Mesenteric fat pad (tissue), 1 donor: Measurements from ENCODE around the gene TNNI2. TPM values are rescaled to one million over a fixed set of nuclear protein-coding genes. Genes with fewer than 3 reads are reported as not detected.

Experiments used
- DNase-seq: peaks from one replicate; pipeline ENCODE4 v3.0.0-alpha.2; 2020; ENCODE audit warnings: low spot score
- total RNA-seq: library from RNA; stranded (reverse); fragmentation: NEBNext Ultra II Directional; extraction: Animal tissue kit (Norgen Biotek cat#: 25700); gene quantifications from one replicate; pipeline ENCODE4 v1.2.1, GENCODE V29; 2021
- donor health status: DM: yes; HTN: yes; CAD: no.

The TNNI2 gene
- total RNA-seq, 1 donor from 2014 or later = 0.64 TPM

DNA sequence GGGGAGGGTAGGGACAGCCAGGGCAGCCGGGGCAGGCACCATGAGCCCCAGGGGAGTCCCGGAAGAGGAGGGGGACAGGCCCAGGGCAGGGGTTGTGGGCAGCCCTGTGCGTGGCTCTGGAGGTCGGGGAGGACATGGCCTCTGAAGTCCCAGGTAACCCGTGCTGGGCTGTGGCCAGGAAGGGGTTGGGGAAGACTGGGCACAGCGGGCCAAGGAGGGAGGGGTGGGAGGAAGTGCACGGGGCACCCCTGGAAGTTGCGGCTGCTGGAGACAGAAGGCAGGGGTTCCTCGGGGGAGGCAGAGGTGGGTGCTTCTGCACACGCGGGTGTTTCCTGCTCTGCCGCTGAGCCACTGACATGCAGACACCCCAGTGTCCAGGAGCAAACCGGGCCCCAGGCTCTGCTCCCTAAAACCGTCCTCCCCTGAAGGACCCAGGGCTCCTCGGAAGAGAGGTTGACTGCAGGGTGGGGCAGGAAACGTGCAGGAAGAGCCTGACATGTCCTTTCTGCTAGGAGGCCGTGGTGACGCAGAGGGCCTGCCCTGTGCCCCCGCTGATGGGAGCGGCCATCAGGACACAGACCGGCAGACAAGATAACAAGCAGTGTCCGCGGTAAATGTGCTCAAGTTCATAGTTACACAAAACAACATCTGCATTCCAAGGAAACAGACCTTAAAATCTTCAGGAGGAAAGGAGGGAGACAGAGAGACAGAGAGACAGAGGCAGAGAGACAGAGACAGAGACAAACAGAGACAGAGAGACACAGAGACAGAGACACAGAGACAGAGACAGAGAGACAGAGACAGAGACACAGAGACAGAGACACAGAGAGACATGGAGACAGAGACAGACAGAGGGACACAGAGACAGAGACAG is 5.7 kb downstream of the TNNI2 start:
- no peak for DNase-seq

DNA sequence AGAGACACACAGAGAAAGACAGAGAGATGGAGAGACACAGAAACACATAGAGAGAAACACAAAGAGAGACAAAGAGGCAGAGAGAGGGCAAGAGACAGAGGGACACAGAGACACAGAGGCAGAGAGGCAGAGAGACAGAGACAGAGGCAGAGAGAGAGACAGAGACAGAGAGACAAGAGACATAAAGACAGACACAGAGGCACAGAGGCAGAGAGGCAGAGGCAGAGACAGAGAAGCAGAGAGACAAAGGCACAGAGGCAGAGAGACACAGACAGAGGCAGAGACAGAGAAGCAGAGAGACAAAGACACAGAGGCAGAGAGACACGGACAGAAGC is 6.3 kb downstream of the TNNI2 start:
- no peak for DNase-seq

DNA sequence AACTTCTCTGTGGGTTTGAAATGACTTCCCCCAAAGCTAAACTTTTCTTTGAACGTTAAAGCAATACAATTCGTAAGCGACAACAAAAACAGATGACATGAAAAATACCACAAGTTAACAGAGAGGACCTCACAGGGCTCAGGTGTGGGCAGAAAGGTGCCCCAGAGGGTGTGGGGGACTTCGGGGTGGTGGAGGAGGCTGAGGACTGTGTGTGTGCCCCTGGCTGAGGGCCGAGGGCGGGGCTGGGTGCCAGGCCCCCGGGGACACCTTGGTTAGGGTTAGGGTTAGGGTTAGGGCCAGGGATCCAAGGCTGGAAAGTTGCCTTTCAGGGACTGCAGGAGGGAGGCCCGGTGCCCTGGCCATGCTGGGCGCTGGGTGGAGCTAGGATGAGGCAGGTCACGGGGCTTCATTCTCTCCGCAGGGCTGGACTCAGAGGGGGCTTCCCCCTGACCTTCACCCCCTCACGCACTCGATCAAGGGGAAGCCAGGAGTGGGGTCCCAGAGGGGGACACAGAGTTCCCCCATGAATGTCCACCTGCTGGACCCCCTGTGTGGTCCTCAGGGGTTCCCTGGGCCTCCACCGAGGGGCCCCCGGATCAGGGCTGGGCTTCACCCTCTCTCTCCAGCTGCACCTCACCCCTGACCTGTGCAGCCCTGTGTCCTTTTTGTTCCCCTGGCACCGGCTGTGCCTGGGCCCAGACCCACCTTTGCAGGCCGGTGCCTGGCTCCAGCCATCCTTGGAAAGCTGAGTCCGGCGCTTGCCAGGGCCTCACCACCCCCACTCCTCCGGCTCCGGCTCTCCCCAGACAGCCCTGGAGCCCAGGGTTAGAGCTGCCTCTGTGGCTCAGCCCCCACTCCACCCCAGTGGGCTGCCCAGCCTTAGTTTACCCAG is 7.0 kb downstream of the TNNI2 start:
- no peak for DNase-seq

DNA sequence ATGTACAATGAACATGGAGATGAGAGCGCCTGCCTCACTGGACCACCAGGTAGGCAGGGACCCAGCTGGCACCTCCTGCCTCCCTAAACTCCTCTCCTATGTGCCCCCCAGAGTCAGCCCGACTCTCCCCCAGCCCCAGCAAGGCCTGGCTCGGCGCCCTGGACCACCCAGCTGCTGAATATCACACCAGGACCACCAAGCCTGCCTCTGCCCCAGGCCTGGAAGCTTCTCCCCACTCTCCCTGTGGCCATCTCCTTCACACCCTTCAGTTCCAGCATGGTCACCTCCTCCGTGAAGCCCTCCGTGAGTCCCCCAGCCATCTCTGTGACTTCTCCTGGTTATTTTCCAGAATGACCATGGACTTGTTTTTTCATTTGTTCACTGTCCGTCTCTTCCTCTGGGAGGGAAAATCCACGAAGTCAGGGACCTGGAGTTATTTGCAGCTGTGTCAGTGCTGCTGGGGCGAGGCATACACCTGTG is 7.7 kb downstream of the TNNI2 start:
- DNase-seq = no peak

DNA sequence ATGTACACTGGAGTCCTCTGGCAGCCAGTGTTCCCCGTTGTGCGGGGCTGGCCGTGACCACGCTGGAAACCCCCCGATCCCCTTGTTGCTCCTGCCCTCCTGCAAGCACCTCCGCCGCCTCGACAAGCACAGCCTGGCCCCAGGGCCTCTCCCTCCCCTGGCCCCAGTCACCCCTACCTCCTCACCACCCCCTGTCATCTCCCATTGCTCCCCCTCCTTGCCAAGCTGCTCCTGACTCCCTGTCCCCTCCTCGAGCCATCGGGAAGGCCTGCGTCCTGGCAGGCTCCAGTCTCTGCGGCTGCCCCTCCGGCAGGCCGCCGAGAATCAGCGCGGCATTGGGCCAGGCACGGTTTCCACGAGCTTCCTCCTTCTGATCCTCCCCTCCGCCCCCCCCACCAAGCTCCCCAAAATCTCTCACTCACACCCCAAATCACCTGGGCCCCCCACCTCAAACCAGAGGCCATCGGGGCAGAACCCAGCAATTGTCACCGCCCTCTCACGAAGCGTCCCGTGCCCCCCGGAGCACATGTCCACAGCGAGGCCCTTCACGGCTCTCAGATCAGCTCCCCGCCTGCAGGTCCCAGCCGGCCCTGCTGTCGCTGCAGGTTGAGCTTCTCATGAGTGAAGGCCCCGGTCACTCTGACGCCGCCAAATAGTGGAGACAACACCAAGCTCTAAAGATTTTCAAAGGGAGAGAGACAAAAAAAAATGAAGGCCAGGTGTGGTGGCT is 8.4 kb downstream of the TNNI2 start:
- no peak for DNase-seq

DNA sequence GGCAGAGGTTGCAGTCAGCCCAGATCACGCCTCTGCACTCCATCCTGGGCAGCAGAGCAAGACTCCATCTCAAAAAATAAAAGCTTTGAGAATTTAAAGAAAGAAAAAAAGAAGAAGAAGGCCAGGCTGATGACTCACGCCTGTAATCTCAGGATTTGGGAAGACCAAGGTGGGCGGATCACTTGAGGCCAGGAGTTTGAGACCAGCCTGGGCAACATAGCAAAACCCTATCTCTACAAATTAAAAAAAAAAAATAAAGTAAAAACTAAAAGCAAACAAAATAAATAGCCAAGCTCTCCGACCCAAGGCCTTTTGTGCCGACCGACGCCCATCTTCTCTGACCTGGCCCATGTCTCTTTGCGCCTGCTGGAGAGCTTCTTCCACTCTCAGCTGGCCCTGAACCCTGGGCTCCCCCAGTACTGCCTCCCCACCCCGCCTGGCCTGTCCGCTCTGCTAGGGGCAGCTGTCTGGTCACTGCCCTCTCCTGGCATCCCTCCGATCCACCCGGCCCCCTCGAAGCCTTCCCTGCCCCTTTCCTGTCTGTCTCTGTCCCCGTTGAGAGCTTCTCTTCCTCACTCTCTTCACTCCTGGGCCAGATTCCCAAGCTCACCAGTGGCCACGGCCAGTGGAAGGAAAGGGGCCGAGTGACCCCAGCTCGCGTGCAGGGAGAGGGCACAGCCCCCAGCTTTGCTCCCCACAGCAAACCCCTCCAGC is 9.3 kb downstream of the TNNI2 start:
- no peak for DNase-seq

DNA sequence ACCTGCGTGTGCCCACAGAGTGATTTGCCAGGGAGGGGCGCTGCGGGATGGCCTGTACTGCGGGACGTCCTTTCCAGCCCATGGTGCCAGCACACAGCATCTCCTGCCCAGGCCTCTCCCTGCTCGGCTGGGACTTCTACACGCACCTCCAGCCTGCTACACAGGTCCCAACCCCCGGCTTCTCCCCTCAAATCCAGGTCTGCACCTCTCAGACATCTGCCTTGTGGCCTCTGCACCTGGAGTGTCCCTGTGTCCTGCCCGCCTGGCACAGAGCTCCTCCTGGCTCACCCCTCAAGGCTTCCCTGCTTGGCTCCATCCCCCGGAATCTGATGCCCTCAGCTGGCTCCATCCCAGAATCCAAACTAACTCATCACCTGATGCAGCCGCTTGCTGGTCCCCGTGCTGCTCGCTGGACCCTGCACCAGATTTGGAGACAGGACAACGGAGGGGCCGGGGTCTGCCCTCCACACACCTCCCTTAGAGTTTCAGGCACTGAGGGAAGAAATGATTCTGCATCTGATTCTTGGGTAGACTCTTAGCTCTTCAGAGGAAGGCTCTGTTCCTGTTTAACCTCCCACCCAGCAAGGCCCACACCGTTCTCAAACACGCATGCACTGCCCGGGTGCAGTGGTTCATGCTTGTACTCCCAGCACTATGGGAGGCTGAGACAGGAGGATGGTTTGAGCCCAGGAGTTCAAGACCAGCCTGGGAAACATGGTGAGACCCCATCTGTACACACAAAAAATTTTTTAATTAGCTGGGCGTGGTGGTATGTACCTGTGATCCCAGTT is 10.1 kb downstream of the TNNI2 start:
- DNase-seq = no peak

DNA sequence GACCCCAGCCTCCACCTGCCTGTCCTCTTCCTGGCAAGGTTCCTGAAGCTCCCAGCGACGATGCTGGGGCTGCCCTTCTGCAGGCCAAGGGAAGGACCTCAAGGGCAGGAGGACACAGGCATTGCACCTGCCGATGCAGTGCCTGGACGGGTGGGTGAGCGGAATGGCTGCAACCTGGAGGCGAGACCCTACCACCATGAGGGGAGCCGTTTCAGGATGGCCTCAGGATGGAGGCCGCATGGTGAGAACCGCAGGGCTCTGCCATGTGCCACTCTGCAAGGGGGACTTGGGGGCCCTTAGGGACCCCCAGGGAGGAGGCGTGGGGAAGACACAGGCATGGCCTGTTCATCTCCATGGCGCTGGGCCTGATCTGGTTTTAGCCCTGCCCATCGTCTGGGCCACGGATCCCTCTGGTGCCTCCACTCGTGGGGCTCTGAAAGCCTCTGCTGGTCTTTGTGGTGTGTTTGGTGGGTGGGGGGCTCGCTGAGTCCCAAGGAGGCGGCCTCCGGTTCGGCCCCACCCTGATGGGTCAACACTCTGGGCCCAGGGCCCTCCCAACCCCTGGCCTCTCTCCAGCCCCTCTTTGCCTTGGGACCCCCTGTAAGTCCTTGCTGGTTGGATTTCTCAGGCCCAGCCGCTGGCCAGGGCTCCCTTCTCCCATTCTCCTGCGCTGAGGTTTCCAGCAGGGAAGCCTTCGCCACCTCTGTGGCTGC is 12.8 kb downstream of the TNNI2 start:
- DNase-seq = no peak

DNA sequence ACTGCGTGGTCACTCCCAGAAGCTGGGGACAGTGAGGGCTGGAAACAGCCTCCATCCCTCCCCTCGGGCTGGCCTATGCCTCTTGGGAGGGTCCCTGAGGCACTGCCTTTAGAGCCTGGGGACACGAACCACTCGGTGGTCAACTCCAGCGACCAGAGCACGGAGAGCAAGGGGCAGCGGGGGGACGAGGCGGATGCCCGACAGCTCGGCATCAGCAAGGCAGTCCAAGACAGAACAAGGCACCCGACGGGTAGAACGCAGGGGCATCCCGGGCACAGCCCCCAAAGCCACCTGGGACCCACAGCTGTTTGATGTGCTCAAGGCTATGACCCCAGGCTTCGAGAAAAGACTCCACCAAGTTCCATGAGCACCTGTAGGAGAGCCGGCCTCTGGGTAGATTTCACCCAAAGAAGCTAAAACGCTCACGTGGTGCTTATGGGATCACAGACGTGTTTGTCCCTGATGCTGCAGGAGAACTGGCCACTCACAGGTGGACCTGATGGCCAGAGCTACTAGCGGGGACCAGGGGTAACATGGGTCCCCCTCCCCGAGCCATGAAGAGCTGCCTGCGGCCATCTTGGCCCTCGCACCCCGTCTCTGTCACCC is 13.6 kb downstream of the TNNI2 start:
- DNase-seq = no peak

DNA sequence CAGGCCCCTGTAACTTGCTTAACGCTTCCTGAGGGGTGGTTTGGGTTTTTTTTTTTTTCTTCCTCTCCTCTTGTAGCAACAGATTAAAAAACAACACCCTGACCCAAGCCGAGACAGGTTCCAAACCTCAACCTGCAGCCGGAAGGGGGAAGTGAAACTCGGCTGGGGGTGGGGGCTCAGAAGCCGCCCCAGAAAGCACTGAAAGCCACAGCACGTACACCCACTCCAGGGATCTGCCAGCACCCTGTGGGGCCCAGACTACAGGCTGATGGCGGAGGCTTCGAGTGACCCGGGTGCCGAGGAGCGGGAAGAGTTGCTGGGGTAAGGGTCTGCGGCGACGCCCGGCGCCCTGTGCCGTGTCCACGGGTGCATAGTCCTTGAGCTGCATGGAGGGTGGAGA is 14.1 kb downstream of the TNNI2 start, which contains the start of gene LSP1:
TSS of gene LSP1 (plus strand) at position 208 of the 400 bp plus-strand sequence. CDS start at position 269, 61 bp downstream.
- no peak for DNase-seq

DNA sequence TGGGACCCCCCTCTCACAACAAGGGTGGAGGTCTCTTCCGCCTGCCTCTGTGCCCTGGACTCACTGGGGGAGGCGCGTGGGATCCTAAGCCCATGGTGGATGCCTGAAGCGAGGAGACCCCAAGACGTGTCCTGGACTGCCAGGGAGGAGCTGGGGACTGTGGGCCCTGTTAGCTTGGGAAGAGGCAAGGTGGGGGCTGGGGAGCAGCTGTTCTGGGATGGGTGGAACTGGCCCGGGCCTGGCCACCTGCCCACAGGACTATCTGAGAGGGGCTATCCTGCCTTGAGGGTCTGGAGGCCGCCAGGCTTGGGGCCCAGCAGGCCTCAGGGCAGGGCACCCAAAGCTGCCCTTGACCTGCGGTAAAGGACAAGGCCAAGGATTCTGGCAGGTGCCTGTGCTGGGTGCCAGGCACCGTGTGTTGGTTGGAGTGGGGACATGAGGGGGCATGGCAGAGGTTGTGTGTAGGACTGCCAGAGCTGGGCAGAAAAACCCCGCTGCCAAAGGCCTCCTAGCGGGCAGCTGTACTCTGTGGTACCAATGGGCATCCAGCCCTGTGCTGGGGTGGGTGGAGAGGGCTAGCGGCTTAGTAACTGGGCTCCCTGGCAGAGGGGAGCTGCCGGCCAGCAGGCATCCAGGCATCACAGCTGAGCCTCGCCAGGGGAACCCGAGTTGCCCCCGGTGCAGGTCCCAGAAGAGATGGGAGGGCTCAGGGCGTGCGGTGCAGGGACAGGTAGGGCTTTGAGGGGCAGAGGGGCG is 14.8 kb downstream of the TNNI2 start:
- DNase-seq = no peak

DNA sequence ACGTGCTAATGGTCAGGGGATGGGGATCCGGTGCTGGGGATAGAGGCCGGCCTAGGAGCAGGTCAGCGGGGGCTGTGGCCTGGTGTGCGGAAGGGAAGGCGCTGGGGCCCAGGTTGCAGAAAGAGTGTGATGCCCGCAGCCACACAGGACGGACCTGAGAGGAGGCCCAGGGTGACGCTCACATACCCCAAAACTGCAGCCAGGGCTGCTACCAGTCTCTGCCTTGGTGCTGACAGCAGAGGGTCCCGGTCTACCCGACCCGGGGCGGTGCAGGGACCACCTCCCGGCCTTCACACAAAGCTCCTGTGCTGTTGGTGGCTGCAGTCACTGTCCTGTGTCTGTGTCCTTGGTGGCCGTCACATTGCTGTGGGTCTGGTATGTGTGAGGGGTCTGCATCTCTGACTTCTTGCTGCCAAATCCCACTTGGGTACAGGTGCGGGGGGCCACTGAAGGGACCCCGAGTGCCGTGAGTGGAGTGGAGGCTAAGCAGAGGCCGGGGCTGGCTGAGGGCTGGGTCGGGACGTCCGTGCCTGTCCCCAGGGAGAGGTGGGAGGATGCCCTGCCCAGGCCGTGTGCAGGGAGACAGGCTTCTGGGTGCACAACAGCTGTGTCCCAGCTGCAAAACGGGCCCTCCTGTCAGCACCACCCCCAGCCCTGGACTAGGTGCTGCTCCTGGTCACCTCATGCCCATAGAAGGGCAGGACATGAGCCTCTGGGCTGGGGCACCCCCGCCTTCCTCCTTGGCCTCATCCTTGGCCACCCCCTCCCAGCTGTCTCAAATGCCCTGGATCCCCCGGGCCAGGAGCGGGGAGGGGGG is 15.6 kb downstream of the TNNI2 start:
- DNase-seq = no peak

DNA sequence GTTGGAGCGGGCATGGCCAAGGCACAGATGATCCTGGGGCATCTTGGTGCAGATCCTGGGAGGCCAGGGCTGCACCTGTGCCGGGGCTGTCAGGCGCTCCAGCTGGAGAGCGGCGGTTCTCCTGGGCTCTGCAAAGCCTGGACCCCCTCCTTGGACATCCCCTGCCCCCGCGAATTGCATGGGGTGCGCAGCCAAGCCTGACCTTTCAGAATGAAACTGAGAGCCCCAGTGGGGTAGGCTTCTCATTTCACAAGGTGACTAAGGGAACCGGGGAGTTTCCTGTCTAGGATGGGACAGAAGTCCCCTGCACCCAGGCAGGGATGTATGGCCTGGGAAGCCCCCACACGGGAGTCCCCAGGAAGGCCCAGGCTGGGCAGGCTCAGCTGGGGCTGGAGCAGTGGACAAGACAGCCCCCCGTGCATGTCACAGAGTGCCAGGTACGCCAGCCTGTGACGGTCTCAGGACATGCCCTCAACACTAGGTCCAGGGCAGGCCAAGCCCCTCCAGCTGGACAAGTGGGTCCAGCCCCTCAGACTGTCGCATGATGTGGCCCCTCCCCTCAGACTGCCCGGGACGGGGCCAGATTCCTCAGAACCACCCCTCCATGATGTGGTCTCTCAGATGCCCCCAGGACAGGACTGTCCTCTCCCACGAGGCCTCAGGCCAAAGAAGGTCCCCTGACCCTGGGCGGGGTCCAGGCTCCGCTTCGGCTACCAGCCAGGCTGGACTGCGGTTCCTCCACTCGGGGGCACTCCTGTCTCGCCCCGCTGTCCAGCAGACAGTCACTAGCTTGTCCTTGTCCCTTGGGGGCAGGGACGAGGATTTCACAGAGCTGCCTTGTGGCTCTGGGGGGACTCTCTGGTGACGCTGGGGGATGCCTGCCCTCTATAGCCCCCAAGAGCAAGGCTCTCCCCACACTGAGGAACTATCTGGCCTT is 16.4 kb downstream of the TNNI2 start:
- no peak for DNase-seq

DNA sequence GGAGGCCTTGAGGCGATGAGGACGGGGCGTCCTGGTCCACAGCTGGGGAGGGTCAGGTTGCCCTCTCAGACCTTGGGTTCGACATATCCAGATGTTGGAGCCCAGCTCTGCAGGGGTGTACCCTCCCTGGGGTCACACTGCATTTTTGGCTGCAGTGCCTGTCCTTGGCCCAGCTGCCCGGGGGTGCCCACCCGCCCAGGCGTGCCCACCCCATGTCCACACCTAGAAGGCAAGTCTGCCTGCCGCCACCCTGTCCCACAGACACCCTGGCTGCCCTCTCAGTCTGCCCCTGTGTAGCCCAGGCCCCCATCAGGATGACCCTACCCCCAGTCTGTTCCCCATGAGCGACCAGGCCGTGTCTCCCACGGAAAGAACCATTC is 17.1 kb downstream of the TNNI2 start:
- DNase-seq = no peak

DNA sequence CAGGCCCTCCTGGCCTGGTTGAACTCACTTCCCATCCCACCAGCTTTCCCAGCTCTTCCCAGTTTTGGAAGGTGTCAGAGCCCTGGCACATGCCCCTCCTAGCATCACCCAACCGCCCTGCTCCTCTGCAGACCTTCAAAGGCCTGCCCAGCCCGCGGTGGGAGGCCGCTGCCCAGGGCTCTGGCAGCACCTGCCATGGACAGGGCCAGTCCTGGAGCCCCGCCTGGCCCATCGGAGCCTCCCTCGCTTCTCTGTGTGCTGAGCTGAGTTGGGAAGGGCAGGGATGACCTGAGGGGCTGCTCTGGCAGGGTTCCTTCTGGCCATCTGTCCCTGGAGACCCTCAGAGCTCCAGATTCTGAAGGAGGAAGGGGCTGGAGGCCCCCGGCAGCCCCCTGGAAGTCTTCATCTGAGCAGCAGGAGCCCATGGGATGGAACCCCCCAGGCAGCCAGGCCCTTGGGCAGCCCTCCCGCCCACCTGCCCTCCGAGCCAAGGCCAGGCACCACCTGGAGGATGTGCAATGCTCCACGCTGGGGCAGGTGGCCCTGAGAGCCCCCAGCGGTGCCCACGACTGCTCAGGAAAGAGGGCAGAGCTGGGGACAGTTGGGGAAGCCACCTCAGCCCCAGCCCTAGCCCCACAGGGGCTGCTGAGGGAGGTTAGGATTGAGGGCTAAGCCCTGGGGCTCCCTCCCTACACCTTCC is 17.7 kb downstream of the TNNI2 start:
- DNase-seq = no peak

DNA sequence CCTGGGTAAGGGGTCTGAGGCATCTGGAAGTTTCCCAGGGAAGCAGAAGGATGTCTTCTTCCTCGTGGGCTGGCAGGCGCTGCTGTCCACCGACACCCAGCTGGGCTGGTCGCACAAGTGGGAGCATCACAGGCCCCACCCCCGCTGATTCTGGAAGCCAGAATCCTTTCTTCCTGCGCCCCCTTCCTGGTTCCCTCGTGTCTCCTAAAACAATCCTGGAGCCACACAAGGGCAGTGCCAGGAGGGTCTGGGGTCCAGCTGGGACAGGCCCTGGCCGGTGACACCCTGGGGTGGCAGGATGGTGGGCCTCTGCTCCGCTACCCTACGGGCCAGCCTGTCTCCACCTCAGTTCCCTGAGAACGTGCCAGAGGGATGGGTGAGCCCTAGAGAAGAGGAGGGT is 18.3 kb downstream of the TNNI2 start:
- DNase-seq = no peak
